CD4-positive, alpha-beta T cell treated with Interleukin-6 for 4 hours (primary cell): Measurements from ENCODE around the gene NFKBIL1.
"Not testable (repeated sequence)": the region's sequence is repeated elsewhere in the genome, so short reads cannot be mapped to it uniquely, and the experiment has no call there.

ENCODE experiments used
- DNase-seq: peaks from one replicate; pipeline ENCODE4 v3.0.0-alpha.2; 2020; ENCODE audit warnings: mixed read lengths

NFKBIL1 gene

GRCh38 chr6:31546958-31547726 is at the start of gene NFKBIL1:
TSS of gene NFKBIL1 (plus strand) at chr6:31547608. CDS start at chr6:31547695, 87 bp downstream.
- DNase-seq, result peak; percentile 91

GRCh38 chr6:31498748-31499147 is 48.7 kb upstream of the NFKBIL1 start:
- DNase-seq, result no peak

GRCh38 chr6:31499648-31500047 is 47.8 kb upstream of the NFKBIL1 start:
- not testable (repeated sequence) for DNase-seq

GRCh38 chr6:31502586-31502985 is 44.8 kb upstream of the NFKBIL1 start:
- no peak for DNase-seq

GRCh38 chr6:31509036-31509435 is 38.4 kb upstream of the NFKBIL1 start:
- DNase-seq, result not testable (repeated sequence)

- no peak for DNase-seq
Measured at GRCh38 chr6:31510007-31510406, 37.4 kb upstream of the NFKBIL1 start.

GRCh38 chr6:31513456-31514165 is 33.8 kb upstream of the NFKBIL1 start:
- DNase-seq, result no peak

- DNase-seq, result no peak
Measured at GRCh38 chr6:31521835-31522234, 25.6 kb upstream of the NFKBIL1 start.

GRCh38 chr6:31525553-31525931 is 21.9 kb upstream of the NFKBIL1 start:
- DNase-seq, result no peak

- DNase-seq, result no peak
Measured at GRCh38 chr6:31525932-31526591, 21.3 kb upstream of the NFKBIL1 start.

- DNase-seq, result no peak
Measured at GRCh38 chr6:31528307-31528777, 19.1 kb upstream of the NFKBIL1 start.

- no peak for DNase-seq
Measured at GRCh38 chr6:31528821-31529328, 18.5 kb upstream of the NFKBIL1 start, which contains the start of gene MCCD1. TSS of gene MCCD1 (plus strand) at chr6:31528962. CDS start at chr6:31529015, 53 bp downstream.

GRCh38 chr6:31529329-31530150 is 17.9 kb upstream of the NFKBIL1 start:
- DNase-seq, result no peak

GRCh38 chr6:31530659-31531058 is 16.7 kb upstream of the NFKBIL1 start:
- no peak for DNase-seq

GRCh38 chr6:31531162-31531561 is 16.2 kb upstream of the NFKBIL1 start:
- DNase-seq, result no peak

- no peak for DNase-seq
Measured at GRCh38 chr6:31531771-31532643, 15.4 kb upstream of the NFKBIL1 start.

GRCh38 chr6:31532644-31533454 is 14.6 kb upstream of the NFKBIL1 start:
- no peak for DNase-seq

GRCh38 chr6:31533455-31533841 is 14.0 kb upstream of the NFKBIL1 start:
- no peak for DNase-seq

- no peak for DNase-seq
Measured at GRCh38 chr6:31534011-31534410, 13.4 kb upstream of the NFKBIL1 start.

GRCh38 chr6:31534521-31535040 is 12.8 kb upstream of the NFKBIL1 start:
- no peak for DNase-seq
